Endothelial cell (in vitro differentiated cells): ENCODE data around the gene IL5. TPM values are rescaled to one million over a fixed set of nuclear protein-coding genes. Genes with fewer than 3 reads are reported as not detected.
A peak's percentile ranks its signal among the peaks of the same experiment; 100 is the strongest.
"Not testable (repeated sequence)": the region's sequence is repeated elsewhere in the genome, so short reads cannot be mapped to it uniquely, and the experiment has no call there.

ENCODE experiments used
- DNase-seq: peaks from one replicate; pipeline ENCODE4 v3.0.0; 2021; ENCODE audit warnings: low spot score
- H3K27ac Mint-ChIP-seq: one replicate; pipeline ENCODE4 v1.8.0; 2021; ENCODE audit warnings: mixed read lengths, inconsistent platforms; ENCODE audit not compliant: unreplicated experiment
- H3K27me3 Mint-ChIP-seq: one replicate; pipeline ENCODE4 v1.8.0; 2021; ENCODE audit warnings: mild to moderate bottlenecking, moderate library complexity, mixed read lengths, inconsistent platforms; ENCODE audit not compliant: unreplicated experiment
- H3K36me3 Mint-ChIP-seq: one replicate; pipeline ENCODE4 v1.8.0; 2021; ENCODE audit warnings: mild to moderate bottlenecking, low read depth, mixed read lengths, inconsistent platforms; ENCODE audit not compliant: unreplicated experiment
- H3K4me1 Mint-ChIP-seq: one replicate; pipeline ENCODE4 v1.8.0; 2021; ENCODE audit warnings: mild to moderate bottlenecking, mixed read lengths, inconsistent platforms; ENCODE audit not compliant: unreplicated experiment
- H3K4me3 Mint-ChIP-seq: one replicate; pipeline ENCODE4 v1.8.0; 2021; ENCODE audit warnings: mild to moderate bottlenecking, mixed read lengths, inconsistent platforms; ENCODE audit not compliant: unreplicated experiment
- H3K9me3 Mint-ChIP-seq: one replicate; pipeline ENCODE4 v1.8.0; 2021; ENCODE audit warnings: mixed read lengths, inconsistent platforms; ENCODE audit not compliant: unreplicated experiment
- CTCF ChIP-seq: fragments of 200-600 bp; sonication (generic); IDR thresholded peaks from one replicate; pipeline ENCODE4 v1.5.0; 2021; ENCODE audit warnings: antibody characterized with exemption; ENCODE audit not compliant: unreplicated experiment
- total RNA-seq: library from RNA; stranded (reverse); fragmentation: NEBNext Ultra II Directional; extraction: Animal tissue kit (Norgen Biotek cat#: 25700); gene quantifications from one replicate; pipeline ENCODE4 v1.2.1, GENCODE V29; 2021; ENCODE audit not compliant: unreplicated experiment

IL5 gene
- total RNA-seq, 1 donor from 2014 or later, result not detected

GRCh38 chr5:132557478-132558172 is 14.3 kb upstream of the IL5 start:
- peak overlapping the region; percentile 93 for H3K27ac Mint-ChIP-seq
- no peak for TF ChIP-seq CTCF
- H3K4me1 Mint-ChIP-seq, result peaks cover 15% of the 10 kb centered on the region
- peak overlapping the region; percentile 96 for H3K4me3 Mint-ChIP-seq
- H3K36me3 Mint-ChIP-seq, result no peaks in the 10 kb centered on the region
- DNase-seq, result peak; percentile 10
- no peaks in the 10 kb centered on the region for H3K9me3 Mint-ChIP-seq
- no peaks in the 10 kb centered on the region for H3K27me3 Mint-ChIP-seq

DNA sequence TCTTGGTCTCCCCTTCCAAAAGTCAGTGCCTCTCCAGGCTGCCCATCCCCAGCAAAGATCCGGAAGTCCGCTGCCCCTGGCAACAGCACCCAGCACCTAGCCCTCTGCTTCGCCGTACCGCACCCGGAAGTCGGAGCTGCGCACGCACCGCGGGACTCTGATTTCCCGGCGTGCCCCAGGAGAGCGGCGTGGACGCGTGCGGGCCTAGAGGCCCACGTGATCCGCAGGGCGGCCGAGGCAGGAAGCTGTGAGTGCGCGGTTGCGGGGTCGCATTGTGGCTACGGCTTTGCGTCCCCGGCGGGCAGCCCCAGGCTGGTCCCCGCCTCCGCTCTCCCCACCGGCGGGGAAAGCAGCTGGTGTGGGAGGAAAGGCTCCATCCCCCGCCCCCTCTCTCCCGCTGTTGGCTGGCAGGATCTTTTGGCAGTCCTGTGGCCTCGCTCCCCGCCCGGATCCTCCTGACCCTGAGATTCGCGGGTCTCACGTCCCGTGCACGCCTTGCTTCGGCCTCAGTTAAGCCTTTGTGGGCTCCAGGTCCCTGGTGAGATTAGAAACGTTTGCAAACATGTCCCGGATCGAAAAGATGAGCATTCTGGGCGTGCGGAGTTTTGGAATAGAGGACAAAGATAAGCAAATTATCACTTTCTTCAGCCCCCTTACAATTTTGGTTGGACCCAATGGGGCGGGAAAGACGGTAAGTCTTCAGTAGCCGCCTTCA is 13.6 kb upstream of the IL5 start, which contains the start of gene RAD50:
RAD50 (plus strand) TSS at position 215 of the 715 bp plus-strand sequence; CDS start at position 563, 348 bp downstream.
- peak within 1 kb of the TSS; percentile 93 for H3K27ac Mint-ChIP-seq
- no peaks in the 10 kb centered on the region for H3K27me3 Mint-ChIP-seq
- TF ChIP-seq CTCF, result no peak
- H3K36me3 Mint-ChIP-seq, result no peaks in the 10 kb centered on the region
- H3K4me1 Mint-ChIP-seq, result peaks cover 15% of the 10 kb centered on the region
- DNase-seq, result peak; percentile 77
- H3K9me3 Mint-ChIP-seq, result no peaks in the 10 kb centered on the region
- H3K4me3 Mint-ChIP-seq, result peak within 1 kb of the TSS; percentile 96

DNA sequence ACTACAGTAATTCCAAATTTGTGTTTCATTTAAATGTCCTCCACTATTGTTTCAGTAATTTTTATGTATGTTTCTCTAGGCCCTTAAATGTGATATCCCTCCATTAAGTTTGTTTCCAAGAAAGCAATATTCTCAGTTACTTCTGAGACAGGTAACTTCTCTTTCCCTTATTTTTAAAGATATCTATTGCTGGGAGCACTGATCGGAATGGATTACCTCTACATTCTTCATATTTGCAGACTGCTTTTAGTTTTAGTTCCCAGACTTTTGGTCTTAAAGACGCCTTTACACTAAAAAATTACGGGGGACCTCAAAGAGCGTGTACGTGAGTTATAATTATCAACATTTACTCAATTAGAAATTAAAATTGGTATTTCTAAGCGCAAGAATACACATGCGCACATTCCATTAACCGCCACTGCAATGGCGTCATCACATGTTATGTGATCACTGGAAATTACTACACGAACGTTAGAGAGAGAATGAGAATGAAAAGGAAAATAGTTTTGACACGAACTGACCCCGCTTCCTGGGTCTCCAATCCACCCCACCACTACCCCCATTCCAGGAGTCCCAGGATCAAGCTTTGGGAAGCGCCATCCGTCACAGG is 12.9 kb upstream of the IL5 start:
- Mint-ChIP-seq H3K9me3 (no peaks in the 10 kb centered on the region), H3K27me3 (peaks cover 2% of the 10 kb centered on the region), H3K4me1 (peaks cover 15% of the 10 kb centered on the region), H3K4me3 (peak overlapping the region; percentile 87), H3K27ac (peak overlapping the region; percentile 28), H3K36me3 (no peaks in the 10 kb centered on the region)
- no peak for TF ChIP-seq CTCF
- no peak for DNase-seq

- no peaks in the 10 kb centered on the region for H3K9me3 Mint-ChIP-seq
- H3K4me3 Mint-ChIP-seq, result no peak overlapping the region
- no peaks in the 10 kb centered on the region for H3K36me3 Mint-ChIP-seq
- H3K27me3 Mint-ChIP-seq, result peaks cover 2% of the 10 kb centered on the region
- H3K4me1 Mint-ChIP-seq, result no peaks in the 10 kb centered on the region
- DNase-seq, result no peak
- no peak for TF ChIP-seq CTCF
- H3K27ac Mint-ChIP-seq, result no peak overlapping the region
Measured at GRCh38 chr5:132549576-132549975, 6.3 kb upstream of the IL5 start.

- not testable (repeated sequence) for H3K36me3 Mint-ChIP-seq, H3K27ac Mint-ChIP-seq, H3K4me1 Mint-ChIP-seq, H3K27me3 Mint-ChIP-seq, H3K4me3 Mint-ChIP-seq, DNase-seq, H3K9me3 Mint-ChIP-seq
Measured at GRCh38 chr5:132548834-132549233, 5.5 kb upstream of the IL5 start.
